Measurements from ENCODE around the gene PHF21B.
A peak's percentile ranks its signal among the peaks of the same experiment; 100 is the strongest.
"Not testable (repeated sequence)": the region's sequence is repeated elsewhere in the genome, so short reads cannot be mapped to it uniquely, and the experiment has no call there.

The PHF21B gene

DNA sequence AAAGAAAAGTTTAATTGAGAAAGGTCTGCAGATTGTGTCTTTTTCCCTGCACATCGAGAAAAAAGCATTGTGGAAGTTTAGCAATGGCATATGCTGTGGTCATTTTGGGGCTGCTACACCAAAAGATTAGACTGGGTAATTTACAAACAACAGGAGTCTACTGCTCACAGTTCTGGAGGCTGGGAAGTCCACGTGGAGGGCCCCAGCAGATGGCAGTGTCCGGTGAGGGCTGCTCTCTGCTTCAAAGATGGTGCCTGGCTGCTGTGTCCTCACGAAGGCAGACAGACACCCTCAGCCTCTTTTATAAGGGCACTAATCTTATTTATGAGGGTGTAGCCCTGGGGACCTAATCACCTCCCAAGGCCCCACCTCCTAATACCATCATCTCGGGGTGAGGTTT is 21.1 kb downstream of the PHF21B start:
- DNase-seq (ENCODE audit: low read depth) = no peak

GRCh38 chr22:44986926-44987325 is 22.9 kb downstream of the PHF21B start:
- DNase-seq (ENCODE audit: low read depth) = no peak

GRCh38 chr22:44985906-44986527 is 23.8 kb downstream of the PHF21B start:
- no peak for DNase-seq (ENCODE audit: low read depth)

- DNase-seq (ENCODE audit: low read depth) = no peak
These were observed 25.8 kb downstream of the PHF21B start for GRCh38 chr22:44983878-44984482.

GRCh38 chr22:44982445-44982844 is 27.4 kb downstream of the PHF21B start:
- no peak for DNase-seq (ENCODE audit: low read depth)

DNA sequence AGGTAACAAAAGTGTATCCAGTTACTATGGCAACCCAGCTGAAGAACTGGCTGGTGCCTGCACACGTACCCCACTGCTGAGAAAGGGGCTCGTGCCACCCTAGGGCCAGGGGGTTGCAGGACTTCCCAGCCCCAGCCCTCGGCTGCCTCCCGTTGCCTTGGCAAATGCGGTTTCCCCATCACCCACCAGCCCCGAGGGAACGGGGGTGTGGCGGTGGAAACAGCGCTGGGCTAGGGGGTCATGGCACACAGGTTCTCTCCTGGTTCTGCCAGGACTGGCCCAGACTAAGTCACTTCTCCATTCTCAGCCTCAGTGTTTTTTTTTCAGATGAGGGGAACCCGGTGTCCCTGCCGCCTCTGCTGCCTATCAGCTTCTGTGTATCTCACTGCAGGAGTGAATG is 27.9 kb downstream of the PHF21B start:
- no peak for DNase-seq (ENCODE audit: low read depth)

- no peak for DNase-seq (ENCODE audit: low read depth)
These were observed 30.7 kb downstream of the PHF21B start for GRCh38 chr22:44979154-44979553.

- DNase-seq (ENCODE audit: low read depth) = peak; percentile 4
These were observed 34.2 kb downstream of the PHF21B start for GRCh38 chr22:44975427-44976262.

GRCh38 chr22:44974454-44974853 is 35.4 kb downstream of the PHF21B start:
- DNase-seq (ENCODE audit: low read depth) = no peak

DNA sequence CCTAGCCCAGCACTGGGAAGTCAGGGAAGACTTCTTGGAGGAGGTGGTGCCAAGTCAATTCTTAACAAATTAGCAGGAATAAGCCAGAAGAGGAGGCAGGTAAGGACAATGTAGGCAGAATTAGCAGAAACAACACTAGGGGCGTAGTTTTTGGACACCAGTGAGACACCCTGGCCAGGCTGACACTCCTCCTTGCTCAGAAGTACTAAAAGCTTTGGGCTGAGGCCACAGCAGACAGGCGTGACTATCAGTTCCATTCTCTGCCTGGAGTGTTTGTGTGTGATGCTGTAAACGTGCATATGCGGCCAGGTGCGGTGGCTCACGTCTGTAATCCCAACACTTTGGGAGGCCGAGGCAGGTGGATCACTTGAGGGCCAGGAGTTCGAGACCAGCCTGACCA is 36.0 kb downstream of the PHF21B start:
- DNase-seq (ENCODE audit: low read depth) = no peak

DNA sequence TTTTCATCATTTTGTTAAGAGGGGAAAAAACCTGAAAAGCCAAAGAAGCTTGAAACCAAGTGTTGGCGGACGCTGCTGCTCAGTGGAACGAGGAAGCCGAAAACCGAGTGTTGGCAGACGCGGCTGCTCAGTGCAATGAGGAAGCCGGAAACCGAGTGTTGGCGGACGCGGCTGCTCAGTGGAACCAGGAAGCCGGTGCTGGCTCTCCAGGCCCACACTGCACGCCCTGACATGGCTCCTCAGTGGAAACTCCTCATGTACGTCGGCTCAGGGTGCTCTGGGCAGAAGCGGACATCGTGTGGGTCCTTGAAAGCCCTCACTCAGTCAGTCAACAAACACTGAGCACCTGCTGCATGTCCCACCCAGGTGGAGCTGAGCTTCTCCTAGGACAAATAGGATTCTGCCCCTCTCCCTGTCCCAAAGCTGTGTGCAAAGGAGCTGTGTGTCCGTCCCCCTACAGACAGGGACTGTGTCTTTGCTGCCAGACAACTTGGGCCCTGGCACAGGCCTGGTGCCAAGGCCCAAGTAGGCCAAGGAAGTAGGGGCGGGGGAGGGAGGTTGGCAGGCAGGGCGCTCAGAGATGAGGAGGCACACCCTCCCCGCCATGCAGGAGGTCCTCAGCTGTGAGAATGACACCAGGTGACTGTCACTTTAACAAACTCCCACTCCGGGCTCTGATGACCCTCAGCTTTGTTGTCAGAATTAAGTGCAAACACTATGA is 37.3 kb downstream of the PHF21B start:
- DNase-seq (ENCODE audit: low read depth) = no peak

GRCh38 chr22:44971651-44972362 is 38.0 kb downstream of the PHF21B start:
- DNase-seq (ENCODE audit: low read depth) = no peak

GRCh38 chr22:44970291-44970690 is 39.5 kb downstream of the PHF21B start:
- DNase-seq (ENCODE audit: low read depth) = no peak

GRCh38 chr22:44969817-44970216 is 40.0 kb downstream of the PHF21B start:
- no peak for DNase-seq (ENCODE audit: low read depth)

- DNase-seq (ENCODE audit: low read depth) = no peak
These were observed 41.1 kb downstream of the PHF21B start for GRCh38 chr22:44968736-44969135.

DNA sequence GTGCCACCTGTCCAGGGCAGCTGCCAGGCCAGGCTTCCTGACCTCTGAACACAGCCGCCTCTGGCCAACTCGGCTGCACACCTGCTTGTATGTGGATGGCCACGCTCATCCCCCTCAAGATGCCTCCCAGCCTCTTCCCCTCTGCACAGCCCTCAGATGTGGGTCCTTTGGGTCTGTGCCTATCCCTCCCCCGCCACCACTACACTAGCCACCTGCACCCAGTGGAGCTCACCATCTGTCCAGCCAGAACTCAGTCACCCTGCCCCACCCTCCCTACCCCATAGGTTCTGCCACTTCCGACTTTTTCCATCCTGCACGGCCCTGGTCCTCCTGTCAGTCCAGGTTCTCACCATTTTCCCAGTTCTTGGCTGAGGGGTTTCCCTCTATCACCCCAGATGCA is 44.6 kb downstream of the PHF21B start:
- DNase-seq (ENCODE audit: low read depth) = no peak

- DNase-seq (ENCODE audit: low read depth) = no peak
These were observed 45.1 kb downstream of the PHF21B start for GRCh38 chr22:44964722-44965078.

DNA sequence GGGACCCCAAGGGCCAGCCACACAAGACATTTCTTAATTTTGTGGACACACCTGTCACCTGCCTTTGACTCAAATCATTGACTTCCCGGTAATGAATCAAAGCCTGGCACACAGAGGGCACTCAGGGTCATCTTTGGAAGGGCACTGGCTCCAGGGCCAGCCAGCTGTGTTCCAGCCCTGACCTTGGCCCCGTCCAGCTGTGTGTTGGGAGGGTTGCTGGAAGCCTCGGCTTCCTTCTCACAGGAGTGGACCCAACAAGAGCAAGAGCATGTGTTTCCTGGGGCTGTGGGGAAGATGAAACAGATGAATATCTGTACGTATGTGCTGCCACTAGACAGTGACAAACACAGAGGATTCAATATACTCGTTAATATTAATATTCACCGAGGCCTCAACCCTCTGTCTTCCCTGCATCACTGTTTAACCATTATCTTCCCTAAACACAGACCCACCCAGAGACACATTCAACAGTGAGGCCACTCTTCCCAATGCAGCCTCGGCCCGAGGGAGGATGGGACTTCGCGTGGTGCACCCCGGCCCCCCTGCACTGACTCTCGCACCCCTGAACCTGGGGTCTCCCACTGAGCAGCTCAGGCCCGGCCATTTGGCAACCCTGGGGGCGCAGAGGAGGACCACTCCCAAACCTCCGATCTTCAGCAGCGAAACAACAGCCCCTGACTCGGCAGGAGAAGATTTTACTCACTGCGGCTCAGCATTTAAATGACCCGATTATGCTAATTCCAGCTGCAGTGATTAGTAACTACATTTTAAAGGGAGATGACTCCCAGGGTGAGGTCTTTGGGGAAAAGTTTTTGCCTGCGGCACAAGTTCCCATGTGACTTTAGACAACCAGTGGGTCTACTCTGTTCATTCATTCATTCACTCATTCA is 45.7 kb downstream of the PHF21B start:
- DNase-seq (ENCODE audit: low read depth) = no peak

DNA sequence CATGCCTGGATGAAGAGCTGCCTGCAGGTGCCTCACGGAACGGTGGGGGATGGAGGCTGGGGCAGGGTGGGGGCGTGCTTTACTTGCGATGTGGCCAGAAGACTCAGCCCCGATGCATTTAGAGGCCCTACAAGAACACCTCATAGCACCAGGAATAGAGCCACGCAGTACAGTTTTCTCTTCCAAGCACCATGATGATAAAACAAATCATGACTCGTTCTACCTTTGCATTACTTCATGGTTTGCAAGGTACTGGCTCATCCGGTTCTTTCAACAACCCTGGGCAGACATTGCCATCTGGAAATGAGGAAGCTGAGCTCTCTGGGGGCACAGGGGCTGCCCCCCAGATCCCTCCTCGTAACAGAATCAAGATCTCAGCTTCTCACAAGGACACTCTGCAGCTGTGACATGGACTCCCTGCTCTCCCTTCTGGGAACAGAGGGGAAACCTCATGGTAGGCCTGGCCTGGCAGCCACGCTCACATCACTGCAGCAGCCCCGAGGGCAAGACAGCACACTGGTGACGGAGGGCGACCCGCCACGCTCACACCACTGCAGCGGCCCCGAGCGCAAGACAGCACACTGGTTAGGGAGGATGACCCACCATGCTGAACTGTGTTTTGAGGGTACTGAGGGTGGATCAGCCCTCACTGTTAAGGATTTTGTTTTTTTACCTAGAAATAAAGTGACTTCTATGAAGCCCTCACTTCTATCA is 46.9 kb downstream of the PHF21B start:
- no peak for DNase-seq (ENCODE audit: low read depth)

DNA sequence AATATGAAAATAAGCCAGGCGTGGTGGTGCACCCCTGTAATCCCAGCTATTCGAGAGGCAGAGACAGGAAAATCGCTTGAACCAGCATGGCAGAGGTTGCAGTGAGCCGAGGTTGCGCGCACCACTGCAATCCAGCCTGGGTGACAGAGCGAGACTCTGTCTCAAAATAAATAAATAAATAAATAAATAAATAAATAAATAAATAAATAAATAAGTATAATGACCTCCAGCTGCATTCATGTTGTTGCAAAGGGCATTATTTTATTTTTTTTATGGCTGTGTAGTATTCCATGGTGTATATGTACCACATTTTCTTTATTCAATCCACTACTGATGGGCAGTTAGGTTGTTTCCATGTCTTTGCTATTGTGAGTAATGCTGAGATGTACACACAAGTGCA is 48.1 kb downstream of the PHF21B start:
- DNase-seq (ENCODE audit: low read depth) = not testable (repeated sequence)

Data from stimulated activated CD8-positive, alpha-beta memory T cell treated with anti-CD3 and anti-CD28 coated beads, Interleukin-12 subunit alpha, Interleukin-12 subunit beta, amount 100 ng/mL, for 1 hour (primary cell).